Smooth muscle cell (in vitro differentiated cells): Measurements from ENCODE around the gene LARP6. TPM values are rescaled to one million over a fixed set of nuclear protein-coding genes. Genes with fewer than 3 reads are reported as not detected.
A peak's percentile ranks its signal among the peaks of the same experiment; 100 is the strongest.

Experiments
- DNase-seq: peaks from one replicate; lab custom pipeline; 2025; ENCODE audit not compliant: unreplicated experiment; lab: John Stamatoyannopoulos, UW
- H2AFZ ChIP-seq: fragments of 200-600 bp; sonication (generic); 2 replicates; pipeline ENCODE4 v1.6.0; 2016; ENCODE audit warnings: antibody characterized with exemption, low read depth, mild to moderate bottlenecking
- H3F3A ChIP-seq: fragments of 200-600 bp; sonication (generic); 2 replicates; pipeline ENCODE4 v1.6.0; 2017; ENCODE audit warnings: antibody characterized with exemption, low read depth
- H3K27ac ChIP-seq: fragments of 200-600 bp; sonication (generic); 2 replicates; pipeline ENCODE4 v1.5.1; 2016; ENCODE audit warnings: low read depth, mild to moderate bottlenecking
- H3K27me3 ChIP-seq: fragments of 200-600 bp; sonication (generic); 2 replicates; pipeline ENCODE4 v1.6.1; 2016; ENCODE audit warnings: low read depth, mild to moderate bottlenecking
- H3K36me3 ChIP-seq: fragments of 200-600 bp; sonication (generic); 2 replicates; pipeline ENCODE4 v1.5.1; 2016; ENCODE audit warnings: low read depth
- H3K4me1 ChIP-seq: fragments of 200-600 bp; sonication (generic); 2 replicates; pipeline ENCODE4 v1.5.1; 2016; ENCODE audit warnings: low read depth
- H3K4me2 ChIP-seq: fragments of 200-600 bp; sonication (generic); 2 replicates; pipeline ENCODE4 v1.6.0; 2016; ENCODE audit warnings: mild to moderate bottlenecking
- H3K4me3 ChIP-seq: fragments of 200-600 bp; sonication (generic); 2 replicates; pipeline ENCODE4 v1.5.1; 2016; ENCODE audit warnings: mild to moderate bottlenecking
- H3K79me2 ChIP-seq: fragments of 200-600 bp; sonication (generic); 2 replicates; pipeline ENCODE4 v1.6.0; 2016; ENCODE audit warnings: low read depth, mild to moderate bottlenecking
- H3K9ac ChIP-seq: fragments of 200-600 bp; sonication (generic); 2 replicates; pipeline ENCODE4 v1.6.0; 2016; ENCODE audit warnings: low read depth
- H3K9me3 ChIP-seq: fragments of 200-600 bp; sonication (generic); replicated peaks from 2 replicates; pipeline ENCODE4 v1.5.1; 2016; ENCODE audit warnings: low read depth
- H4K20me1 ChIP-seq: fragments of 200-600 bp; sonication (generic); 2 replicates; pipeline ENCODE4 v1.6.0; 2016; ENCODE audit warnings: low read depth
- CTCF ChIP-seq: fragments of 200-600 bp; sonication (generic); IDR thresholded peaks from 2 replicates; pipeline ENCODE4 v1.5.1; 2017; ENCODE audit warnings: borderline replicate concordance, mild to moderate bottlenecking, antibody characterized with exemption; ENCODE audit not compliant: insufficient read depth, poor library complexity, severe bottlenecking
- WGBS: methylation state at CpG from one replicate; pipeline ENCODE4 v1.1.7; 2016; ENCODE audit warnings: low lambda C conversion rate; 5-methylcytosine and 5-hydroxymethylcytosine counted together
- polyA plus RNA-seq: library from polyadenylated mRNA; unstranded; fragments of >200 nt; fragmentation: Nextera tagmentation; extraction: Ambion mirVana; gene quantifications from 2 replicates; pipeline ENCODE4 v1.2.1, GENCODE V29; 2016
- total RNA-seq: library from RNA; depleted of rRNA; stranded (reverse); fragments of >200 nt; gene quantifications from 2 replicates; pipeline ENCODE4 v1.2.3, GENCODE V29; 2014

The LARP6 gene
- total and polyA plus RNA-seq, 2 experiments from 2014 or later: 55.1 to 69.5 TPM

- H3K4me3 ChIP-seq: no peak overlapping the region
- H3K27ac ChIP-seq: peak overlapping the region; percentile 54
- H3K4me2 ChIP-seq: peak overlapping the region; percentile 64
- peaks cover 7% of the 10 kb centered on the region for H3K79me2 ChIP-seq
- peaks cover 8% of the 10 kb centered on the region for H3K4me1 ChIP-seq
- H3K9me3 ChIP-seq: no peaks in the 10 kb centered on the region
- H3K27me3 ChIP-seq: no peaks in the 10 kb centered on the region
- no peak for DNase-seq
- WGBS: 66% methylated on average over 9 of the region's 9 CpGs
- peak overlapping the region; percentile 23 for H3K9ac ChIP-seq
- H3F3A ChIP-seq: peaks cover 3% of the 10 kb centered on the region
- no peaks in the 10 kb centered on the region for H3K36me3 ChIP-seq
- no peak overlapping the region for H2AFZ ChIP-seq
- peaks cover 7% of the 10 kb centered on the region for H4K20me1 ChIP-seq
- TF ChIP-seq CTCF: no peak
Observed at GRCh38 chr15:70833861-70834765, 19.8 kb downstream of the LARP6 start.

- H3K9me3 ChIP-seq: no peaks in the 10 kb centered on the region
- H3K4me1 ChIP-seq: peaks cover 8% of the 10 kb centered on the region
- TF ChIP-seq CTCF: no peak
- no peaks in the 10 kb centered on the region for H3K27me3 ChIP-seq
- 98% methylated on average over 3 of the region's 3 CpGs for WGBS
- peak overlapping the region; percentile 54 for H3K27ac ChIP-seq
- H2AFZ ChIP-seq: no peak overlapping the region
- peaks cover 7% of the 10 kb centered on the region for H4K20me1 ChIP-seq
- no peak for DNase-seq
- H3K4me2 ChIP-seq: peak overlapping the region; percentile 64
- no peak overlapping the region for H3K9ac ChIP-seq
- no peaks in the 10 kb centered on the region for H3K36me3 ChIP-seq
- peaks cover 7% of the 10 kb centered on the region for H3K79me2 ChIP-seq
- H3K4me3 ChIP-seq: no peak overlapping the region
- H3F3A ChIP-seq: peaks cover 3% of the 10 kb centered on the region
Observed at GRCh38 chr15:70833422-70833821, 20.5 kb downstream of the LARP6 start.

GRCh38 chr15:70832176-70832575 is 21.8 kb downstream of the LARP6 start:
- Histone ChIP-seq H3K4me2 (no peak overlapping the region), H3K4me1 (peaks cover 8% of the 10 kb centered on the region), H3K9ac (no peak overlapping the region), H3K79me2 (no peaks in the 10 kb centered on the region), H3K4me3 (no peak overlapping the region), H3K27ac (no peak overlapping the region), H4K20me1 (no peaks in the 10 kb centered on the region), H3F3A (peaks cover 7% of the 10 kb centered on the region), H3K9me3 (no peaks in the 10 kb centered on the region), H3K27me3 (no peaks in the 10 kb centered on the region), H3K36me3 (no peaks in the 10 kb centered on the region), H2AFZ (no peak overlapping the region)
- 99% methylated on average over 20 of the region's 20 CpGs for WGBS
- no peak for DNase-seq
- TF ChIP-seq CTCF: no peak
